ENCODE measurements around the gene GABPB2.

The GABPB2 gene

DNA sequence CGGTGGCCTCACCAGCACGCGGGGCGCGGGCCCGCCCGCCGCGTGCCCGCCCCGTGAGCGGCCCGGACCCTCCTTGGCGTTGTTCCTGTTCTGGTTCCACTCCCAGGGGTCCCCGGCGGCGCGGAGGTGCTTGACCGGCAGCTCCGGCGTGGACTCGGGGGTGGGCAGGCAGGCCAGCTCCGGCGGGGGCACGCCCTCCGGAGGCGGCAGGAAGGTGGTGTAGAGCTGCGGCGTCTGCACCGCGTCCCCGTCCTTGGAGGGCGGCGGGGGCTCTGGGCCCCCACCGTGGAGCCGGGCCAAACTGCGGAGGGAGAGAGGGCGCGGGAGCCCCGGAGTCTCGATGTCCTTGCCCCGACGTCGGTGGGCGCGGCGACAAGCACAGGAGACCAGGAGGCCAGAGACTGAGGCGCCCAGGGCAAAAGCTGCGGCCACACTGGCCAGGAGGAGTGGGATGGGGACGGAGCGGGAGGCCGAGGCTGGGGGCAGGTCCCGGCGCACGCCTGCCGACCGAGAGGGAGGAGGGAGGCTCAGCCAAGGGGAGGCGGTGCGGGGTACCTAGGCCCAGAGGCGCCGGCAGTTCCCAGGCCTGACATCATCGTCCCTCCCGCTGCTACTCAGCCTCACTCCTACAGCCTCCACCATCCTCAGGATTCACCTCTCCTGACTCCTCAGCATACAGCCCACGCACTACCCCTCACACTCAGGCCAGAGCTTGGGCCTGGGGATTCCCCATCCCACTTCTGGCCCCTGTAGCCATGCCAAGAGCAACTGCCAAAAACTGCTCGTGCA lies 62.7 kb downstream of the GABPB2 start:
- Mint-ChIP-seq H3K27ac (no peak overlapping the region), H3K4me3 (no peak overlapping the region), H3K27me3 (no peaks in the 10 kb centered on the region), H3K4me1 (peaks cover 8% of the 10 kb centered on the region), H3K36me3 (peaks cover 2% of the 10 kb centered on the region), H3K9me3 (no peaks in the 10 kb centered on the region)
- ATAC-seq (ENCODE audit: low read depth) (no peak), DNase-seq (ENCODE audit: low spot score in 2 of 2) (no peak)

DNA sequence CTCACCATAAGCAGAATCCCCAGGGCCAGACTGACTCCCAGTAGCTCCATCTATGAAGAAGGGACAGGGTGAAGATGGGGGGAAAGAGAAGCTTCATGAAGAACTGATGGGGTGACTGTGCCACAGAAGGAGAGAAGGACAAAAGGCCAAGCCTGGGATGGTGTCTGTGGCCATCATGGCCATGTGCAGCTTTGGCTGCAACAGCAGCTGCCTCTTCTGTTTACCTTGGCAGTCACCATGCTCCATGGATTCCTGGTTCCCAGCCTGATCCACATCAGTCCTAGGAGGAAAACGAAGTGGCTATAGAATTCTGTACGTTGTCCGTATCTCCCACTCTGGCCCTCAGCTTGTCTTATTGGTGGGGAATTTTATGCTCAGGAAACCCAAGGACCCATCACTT lies 63.8 kb downstream of the GABPB2 start:
- no peak for ATAC-seq (ENCODE audit: low read depth)
- H3K27ac Mint-ChIP-seq: no peak overlapping the region
- no peaks in the 10 kb centered on the region for H3K36me3 Mint-ChIP-seq
- H3K4me3 Mint-ChIP-seq: no peak overlapping the region
- no peaks in the 10 kb centered on the region for H3K9me3 Mint-ChIP-seq
- H3K4me1 Mint-ChIP-seq: peaks cover 8% of the 10 kb centered on the region
- no peak for DNase-seq (ENCODE audit: low spot score in 2 of 2)
- no peaks in the 10 kb centered on the region for H3K27me3 Mint-ChIP-seq

DNA sequence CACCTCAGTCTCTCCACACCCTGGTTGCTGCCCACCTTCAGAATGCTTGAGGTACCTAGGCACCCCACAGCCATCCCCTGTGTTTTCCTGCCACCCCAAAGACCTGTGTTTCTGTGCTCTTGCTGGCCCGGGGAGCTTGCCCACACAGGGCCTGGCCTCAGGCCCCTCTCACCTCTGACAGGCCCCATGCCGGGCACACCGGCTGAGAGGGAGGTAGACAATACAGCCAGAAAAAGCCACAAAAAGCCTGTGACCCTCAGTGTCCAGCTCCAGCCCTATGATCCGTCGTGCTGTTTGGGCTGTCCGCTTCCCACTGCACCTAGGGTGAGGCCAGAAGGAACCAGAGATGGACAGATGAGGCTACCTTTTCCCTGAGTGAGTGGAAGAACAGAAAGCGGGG lies 64.4 kb downstream of the GABPB2 start:
- H3K9me3 Mint-ChIP-seq: no peaks in the 10 kb centered on the region
- no peak for DNase-seq (ENCODE audit: low spot score in 2 of 2)
- no peaks in the 10 kb centered on the region for H3K27me3 Mint-ChIP-seq
- H3K4me1 Mint-ChIP-seq: peaks cover 8% of the 10 kb centered on the region
- no peak overlapping the region for H3K27ac Mint-ChIP-seq
- no peak overlapping the region for H3K4me3 Mint-ChIP-seq
- no peak for ATAC-seq (ENCODE audit: low read depth)
- H3K36me3 Mint-ChIP-seq: no peaks in the 10 kb centered on the region

DNA sequence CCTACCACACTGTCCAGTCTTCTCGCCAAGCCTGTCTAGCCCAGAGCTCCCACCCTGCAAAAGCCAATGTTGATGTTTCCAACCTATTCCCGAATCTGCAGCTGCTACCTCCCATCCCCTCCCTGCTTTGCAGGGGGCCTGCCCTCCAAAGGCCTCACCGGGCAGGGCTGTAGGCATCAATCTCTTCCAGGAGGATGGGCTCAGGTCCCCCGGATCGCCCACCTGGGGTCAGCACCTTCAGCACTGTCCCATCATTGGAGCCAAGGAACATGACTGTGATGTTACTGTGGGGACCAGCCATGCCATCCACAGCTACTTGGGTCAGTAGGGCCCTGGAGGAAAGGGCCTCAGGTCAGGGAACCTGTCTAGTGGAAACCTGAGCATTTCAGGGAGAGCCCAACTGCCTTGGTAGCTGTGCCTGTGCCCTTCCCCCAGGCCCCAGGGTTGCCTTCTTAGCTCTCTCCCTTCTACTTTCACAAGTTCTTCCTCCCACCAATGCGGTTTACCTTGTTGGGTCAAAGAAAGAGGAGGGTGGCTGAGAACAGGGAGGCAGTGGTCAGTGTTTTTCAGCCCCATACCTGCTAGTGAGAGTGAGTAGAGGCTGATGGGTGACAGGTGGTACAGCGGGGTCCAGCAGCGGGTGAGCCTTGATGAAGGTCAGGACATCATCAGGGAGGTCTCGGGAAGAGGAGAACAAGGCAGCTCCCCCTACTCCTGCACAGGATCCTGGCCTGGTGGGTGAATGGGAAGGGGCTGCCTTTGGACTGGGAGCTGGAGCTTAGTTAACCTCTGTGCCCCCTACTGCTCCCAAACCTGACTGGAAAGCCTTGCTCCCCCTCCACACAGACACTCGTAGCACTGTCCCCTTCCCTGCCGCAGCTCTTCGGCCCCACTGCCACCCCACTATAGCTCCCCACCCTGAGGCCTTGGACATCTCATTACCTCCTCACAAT lies 65.1 kb downstream of the GABPB2 start:
- Mint-ChIP-seq H3K9me3 (no peaks in the 10 kb centered on the region), H3K27ac (no peak overlapping the region), H3K27me3 (no peaks in the 10 kb centered on the region), H3K36me3 (no peaks in the 10 kb centered on the region), H3K4me1 (peaks cover 7% of the 10 kb centered on the region), H3K4me3 (no peak overlapping the region)
- ATAC-seq (ENCODE audit: low read depth): no peak
- no peak for DNase-seq (ENCODE audit: low spot score in 2 of 2)

DNA sequence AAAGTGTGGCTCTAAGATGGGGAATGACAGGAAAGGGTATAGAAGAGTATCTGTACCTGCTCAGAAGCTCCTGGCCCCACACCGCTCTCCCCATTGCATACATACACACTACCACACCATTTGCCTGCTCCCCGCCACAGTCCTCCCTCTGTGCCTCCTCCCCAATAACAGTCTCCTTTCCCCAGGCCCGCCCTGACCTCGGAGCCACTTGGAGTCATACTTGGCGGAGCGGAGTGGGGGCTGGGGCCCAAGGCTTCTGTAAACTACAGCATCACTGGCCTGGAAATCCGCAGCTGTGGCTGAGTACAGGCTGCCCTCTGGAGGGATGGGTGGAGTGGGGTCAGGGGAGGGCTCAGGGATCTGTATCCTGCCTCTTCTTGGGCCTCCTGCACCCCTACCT lies 67.2 kb downstream of the GABPB2 start:
- ATAC-seq (ENCODE audit: low read depth) (no peak), DNase-seq (ENCODE audit: low spot score in 2 of 2) (no peak)
- H3K27me3 Mint-ChIP-seq: no peaks in the 10 kb centered on the region
- peaks cover 3% of the 10 kb centered on the region for H3K4me1 Mint-ChIP-seq
- H3K9me3 Mint-ChIP-seq: no peaks in the 10 kb centered on the region
- H3K4me3 Mint-ChIP-seq: no peak overlapping the region
- H3K27ac Mint-ChIP-seq: no peak overlapping the region
- H3K36me3 Mint-ChIP-seq: no peaks in the 10 kb centered on the region

DNA sequence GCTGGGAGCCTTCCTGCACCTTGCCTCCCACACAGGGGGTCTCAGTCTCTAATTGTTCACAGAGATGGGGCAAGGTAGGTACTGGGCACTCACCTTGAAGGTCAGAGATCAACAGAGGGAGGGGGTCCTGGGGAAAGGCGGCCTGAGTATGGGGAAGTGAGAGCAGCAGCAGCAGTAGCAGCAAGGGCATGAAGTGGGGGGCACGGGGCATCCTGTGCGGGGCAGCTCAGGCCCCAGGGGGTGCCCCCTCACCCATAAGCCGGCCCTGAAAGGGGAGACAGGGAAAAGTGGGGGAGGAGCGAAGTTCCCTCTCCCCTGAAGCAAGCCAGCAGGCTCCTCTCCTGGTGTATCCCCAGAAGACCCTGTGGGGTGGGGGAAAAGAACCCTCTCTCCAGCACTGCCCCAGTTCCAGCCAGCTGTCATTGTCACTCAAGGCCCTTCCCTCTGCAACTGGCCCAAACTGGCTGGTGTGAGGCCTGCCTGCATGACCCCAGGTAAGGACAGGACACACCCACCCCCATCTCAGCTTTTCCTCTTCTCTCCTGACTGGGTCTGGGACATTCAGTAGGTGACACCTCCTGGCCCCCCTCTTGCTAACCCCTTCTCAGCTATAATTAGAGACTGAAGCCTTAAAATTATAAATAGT lies 72.0 kb downstream of the GABPB2 start:
- Mint-ChIP-seq H3K9me3 (no peaks in the 10 kb centered on the region), H3K4me1 (peaks cover 18% of the 10 kb centered on the region), H3K36me3 (no peaks in the 10 kb centered on the region), H3K4me3 (no peak overlapping the region), H3K27me3 (peaks cover 5% of the 10 kb centered on the region), H3K27ac (no peak overlapping the region)
- no peak for DNase-seq (ENCODE audit: low spot score in 2 of 2)
- ATAC-seq (ENCODE audit: low read depth): no peak

DNA sequence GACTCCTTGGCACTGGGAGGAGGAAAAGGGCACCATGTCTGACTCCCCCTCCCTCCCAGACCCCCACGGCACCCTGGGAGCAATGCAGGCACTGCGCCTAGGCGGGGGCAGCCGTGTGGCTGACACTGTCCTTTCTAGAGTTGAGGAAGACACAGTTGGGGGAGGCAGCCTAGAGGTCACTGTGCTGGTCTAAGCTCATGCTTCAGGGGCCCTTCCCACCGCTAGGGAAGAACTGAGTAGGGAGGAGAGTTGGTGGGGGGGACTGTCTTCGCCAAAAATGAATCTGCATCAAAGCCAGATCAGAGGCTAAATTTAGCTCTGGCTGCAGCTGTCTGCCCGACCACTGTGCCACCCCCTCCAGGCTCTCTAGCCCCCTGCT lies 72.5 kb downstream of the GABPB2 start:
- Mint-ChIP-seq H3K4me1 (peaks cover 18% of the 10 kb centered on the region), H3K27ac (no peak overlapping the region), H3K9me3 (no peaks in the 10 kb centered on the region), H3K27me3 (peaks cover 5% of the 10 kb centered on the region), H3K4me3 (no peak overlapping the region), H3K36me3 (no peaks in the 10 kb centered on the region)
- DNase-seq (ENCODE audit: low spot score in 2 of 2) (no peak), ATAC-seq (ENCODE audit: low read depth) (no peak)

DNA sequence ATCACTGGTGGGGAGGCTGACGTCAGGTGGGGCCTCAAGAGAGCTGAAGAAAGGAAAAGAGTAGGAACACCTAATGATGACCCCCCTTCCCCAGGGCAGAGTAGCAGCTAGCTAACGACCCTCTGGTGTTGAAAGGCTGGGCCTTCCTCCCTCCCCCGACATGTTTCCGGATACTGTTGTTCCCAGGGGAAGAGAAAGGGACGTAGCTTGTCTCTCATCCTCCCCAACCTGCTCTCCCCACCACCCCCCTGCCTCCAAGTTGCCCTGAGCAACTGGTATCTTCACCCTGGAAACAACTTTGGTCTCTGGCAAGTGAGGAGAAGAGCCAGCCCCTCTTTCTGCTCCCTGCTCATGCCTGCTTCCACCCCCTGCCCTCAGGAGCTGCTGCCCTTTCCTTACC lies 73.4 kb downstream of the GABPB2 start:
- DNase-seq (ENCODE audit: low spot score in 2 of 2) (no peak), ATAC-seq (ENCODE audit: low read depth) (no peak)
- no peak overlapping the region for H3K4me3 Mint-ChIP-seq

DNA sequence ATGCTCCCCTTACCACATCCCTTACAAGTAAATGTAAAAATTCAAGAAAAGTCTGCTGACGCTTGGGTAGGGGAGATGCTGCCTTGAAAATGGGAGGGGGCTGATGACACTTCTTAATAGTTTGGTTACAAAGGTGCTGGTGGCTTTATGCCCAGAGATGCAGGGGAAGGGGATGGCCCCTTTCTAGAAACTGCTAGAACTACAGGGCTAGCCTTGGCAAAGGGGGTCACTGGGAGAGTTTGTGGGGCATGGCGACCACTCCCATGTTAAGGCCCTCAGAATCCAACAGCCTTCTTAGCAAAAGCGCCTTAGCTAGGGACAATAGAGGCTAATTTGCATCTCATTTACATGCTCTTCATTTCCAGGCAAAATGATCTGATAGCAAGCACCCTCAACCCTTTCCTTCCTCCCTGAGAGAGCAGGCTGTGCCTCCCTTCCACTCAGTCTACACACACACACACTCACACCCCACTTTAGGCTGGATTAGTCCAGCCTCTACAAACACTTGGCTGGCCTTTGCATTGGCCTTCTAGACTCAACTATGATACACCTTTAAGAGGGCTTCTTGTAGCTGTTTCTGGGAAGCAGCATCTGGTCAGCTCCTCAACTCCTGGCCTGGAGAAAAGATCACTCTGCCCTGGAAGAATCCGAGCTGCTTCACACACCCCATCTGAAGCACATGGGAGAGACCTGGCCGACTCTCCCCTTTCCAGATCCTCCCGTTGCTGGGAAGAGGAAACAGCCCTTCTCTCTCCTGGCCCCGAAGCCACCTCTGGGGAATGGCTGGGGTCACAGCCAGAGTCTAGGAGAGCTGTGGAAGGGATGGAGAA lies 74.1 kb downstream of the GABPB2 start:
- H3K4me3 Mint-ChIP-seq: peak overlapping the region; percentile 19
- no peak for DNase-seq (ENCODE audit: low spot score in 2 of 2)
- peaks cover 18% of the 10 kb centered on the region for H3K4me1 Mint-ChIP-seq
- ATAC-seq (ENCODE audit: low read depth): no peak
- no peaks in the 10 kb centered on the region for H3K36me3 Mint-ChIP-seq
- H3K27ac Mint-ChIP-seq: no peak overlapping the region
- H3K27me3 Mint-ChIP-seq: peaks cover 5% of the 10 kb centered on the region
- no peaks in the 10 kb centered on the region for H3K9me3 Mint-ChIP-seq

More for the DNA sequence above, 73.4 kb downstream of the GABPB2 start:
- H3K4me1 Mint-ChIP-seq: peaks cover 18% of the 10 kb centered on the region
- H3K27ac Mint-ChIP-seq: no peak overlapping the region
- no peaks in the 10 kb centered on the region for H3K36me3 Mint-ChIP-seq
- no peaks in the 10 kb centered on the region for H3K9me3 Mint-ChIP-seq
- peaks cover 5% of the 10 kb centered on the region for H3K27me3 Mint-ChIP-seq

DNA sequence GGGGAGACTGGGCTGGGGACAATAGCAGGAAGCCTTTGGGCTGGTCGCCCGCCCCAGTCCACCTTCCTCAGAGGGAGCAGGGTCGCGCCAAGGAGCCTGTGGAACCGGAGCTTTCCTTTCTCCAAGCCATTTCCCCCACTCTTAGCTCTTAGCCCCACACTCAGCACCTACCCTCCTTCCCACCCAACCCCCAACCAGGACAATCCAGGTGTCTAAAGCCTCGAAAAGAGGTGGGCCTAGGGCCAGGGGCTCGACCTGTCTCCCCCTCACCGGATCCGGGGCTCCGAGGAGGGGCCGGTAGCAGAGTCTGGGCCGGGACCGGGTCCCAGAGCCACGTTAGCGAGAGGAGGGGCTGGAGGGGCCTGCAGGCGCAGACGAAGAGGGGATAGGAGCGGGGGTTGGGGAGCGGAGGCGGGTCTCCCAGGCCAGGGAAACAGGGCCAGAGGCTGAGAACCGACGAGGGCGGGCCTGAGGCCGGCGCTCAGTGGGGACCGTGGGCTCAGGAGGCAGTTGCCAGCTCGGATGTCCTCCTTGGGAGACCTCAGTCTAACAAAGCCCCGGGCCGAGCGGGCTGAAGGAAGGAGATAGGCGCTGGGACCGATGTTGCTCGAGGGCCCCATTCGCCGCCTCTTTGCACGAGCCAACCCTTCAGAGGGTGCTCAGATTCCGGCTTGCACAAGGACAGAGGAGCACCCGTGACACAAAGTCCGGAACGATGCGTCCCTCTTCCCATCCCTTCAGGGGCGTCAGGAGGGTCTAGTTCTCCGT lies 74.9 kb downstream of the GABPB2 start:
- H3K27me3 Mint-ChIP-seq: peaks cover 5% of the 10 kb centered on the region

DNA sequence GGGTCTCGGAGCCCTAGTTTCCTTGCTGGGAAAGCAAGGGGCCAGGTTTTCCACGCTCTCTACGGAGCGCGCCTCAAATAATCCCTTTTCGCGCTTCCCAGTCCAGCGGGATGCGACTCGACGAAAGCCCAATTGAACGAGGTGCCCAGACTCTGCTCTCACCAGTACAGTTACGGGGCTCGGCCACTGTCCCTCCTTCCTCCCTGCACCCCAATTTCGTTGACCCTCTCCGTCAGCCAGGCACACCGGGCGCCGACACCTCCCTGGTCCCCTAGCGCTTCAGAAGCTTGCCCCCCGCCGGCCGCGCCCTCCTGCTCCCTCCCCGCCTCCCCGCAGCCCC lies 75.5 kb downstream of the GABPB2 start:
- Mint-ChIP-seq H3K9me3 (no peaks in the 10 kb centered on the region), H3K4me1 (peaks cover 18% of the 10 kb centered on the region), H3K4me3 (peak overlapping the region; percentile 89), H3K27me3 (peaks cover 6% of the 10 kb centered on the region), H3K36me3 (no peaks in the 10 kb centered on the region), H3K27ac (no peak overlapping the region)
- DNase-seq (ENCODE audit: low spot score in 2 of 2): no peak
- ATAC-seq (ENCODE audit: low read depth): peak; percentile 2

More for the DNA sequence above, 74.9 kb downstream of the GABPB2 start:
- ATAC-seq (ENCODE audit: low read depth) (peak; percentile 18), DNase-seq (ENCODE audit: low spot score in 2 of 2) (no peak)
- peak overlapping the region; percentile 89 for H3K4me3 Mint-ChIP-seq
- no peak overlapping the region for H3K27ac Mint-ChIP-seq
- H3K4me1 Mint-ChIP-seq: peaks cover 18% of the 10 kb centered on the region
- no peaks in the 10 kb centered on the region for H3K9me3 Mint-ChIP-seq
- no peaks in the 10 kb centered on the region for H3K36me3 Mint-ChIP-seq

DNA sequence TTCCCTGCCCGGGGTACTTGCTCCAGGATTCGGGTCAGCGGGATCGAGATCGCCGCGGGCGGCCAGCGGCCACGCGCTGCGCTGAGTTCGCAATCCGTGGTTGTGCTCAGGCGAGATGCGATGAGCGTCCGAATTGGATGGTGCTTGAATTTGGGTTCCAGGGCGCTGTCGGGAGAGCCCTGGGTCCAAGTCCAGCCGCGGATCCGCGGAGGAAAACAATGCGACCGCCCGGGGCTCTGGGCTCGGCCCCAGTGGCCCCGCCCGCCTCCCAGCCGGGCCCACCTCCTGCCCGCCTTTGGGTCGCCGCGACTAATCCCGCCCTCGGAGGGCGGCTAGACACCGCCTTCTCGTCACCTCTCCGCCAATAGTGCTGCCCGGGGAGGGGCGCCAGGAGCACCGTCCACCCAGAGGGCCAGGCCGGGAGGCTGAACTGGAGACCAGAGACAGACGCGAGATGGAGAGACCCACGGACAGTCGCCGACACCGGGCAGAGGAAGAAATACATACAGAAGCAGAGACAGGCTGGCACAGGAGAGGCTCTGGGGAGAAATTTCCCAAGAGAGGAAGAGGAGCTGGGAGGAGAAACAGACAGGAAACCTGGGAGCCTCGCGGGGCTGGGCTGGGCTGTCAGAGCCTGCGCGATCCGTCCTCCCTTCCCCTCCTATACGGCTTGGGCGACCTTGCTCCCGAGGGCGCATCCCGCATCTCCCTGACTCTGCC lies 76.0 kb downstream of the GABPB2 start, which contains the start of gene SEMA6C:
TSS of gene SEMA6C (minus strand) at position 220 of the 720 bp plus-strand sequence. CDS start 4,010 bp downstream, outside the sequence.
- peak within 1 kb of the TSS; percentile 43 for H3K27ac Mint-ChIP-seq
- peak; percentile 99 for ATAC-seq (ENCODE audit: low read depth)

More for the DNA sequence above, 76.0 kb downstream of the GABPB2 start, which contains the start of gene SEMA6C:
- peaks cover 18% of the 10 kb centered on the region for H3K4me1 Mint-ChIP-seq
- peaks cover 6% of the 10 kb centered on the region for H3K27me3 Mint-ChIP-seq
- no peaks in the 10 kb centered on the region for H3K36me3 Mint-ChIP-seq
- peak; percentile 72 to 74 for DNase-seq (ENCODE audit: low spot score in 2 of 2)
- H3K4me3 Mint-ChIP-seq: peak within 1 kb of the TSS; percentile 89
- no peaks in the 10 kb centered on the region for H3K9me3 Mint-ChIP-seq
